Fibroblast of skin of scalp (primary cell): ENCODE data around the gene CCDC106.

Source experiments
- DNase-seq: peaks from one replicate; pipeline ENCODE4 v3.0.0-alpha.2; 2013

The CCDC106 gene

DNA sequence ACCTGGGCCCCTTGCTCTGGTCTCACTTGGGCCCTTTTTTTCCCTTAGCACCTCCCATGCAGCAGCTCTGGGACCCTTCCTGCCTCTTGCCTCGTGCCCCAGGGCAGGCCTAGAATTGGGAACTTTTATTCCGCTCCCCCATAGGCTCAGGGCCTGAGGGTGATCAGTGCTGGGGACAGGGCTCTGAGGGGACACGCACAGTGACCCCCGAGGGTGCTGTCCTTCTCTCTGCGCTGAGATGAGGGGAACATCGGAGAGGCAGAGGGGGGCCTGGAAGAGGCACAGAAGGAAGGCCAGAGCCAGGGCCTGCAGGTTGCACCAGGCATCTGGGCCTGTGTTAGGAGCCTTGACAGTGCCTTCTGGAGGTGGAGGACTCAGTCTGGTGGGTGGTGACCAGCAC lies 37.8 kb downstream of the CCDC106 start:
- DNase-seq, result no peak

DNA sequence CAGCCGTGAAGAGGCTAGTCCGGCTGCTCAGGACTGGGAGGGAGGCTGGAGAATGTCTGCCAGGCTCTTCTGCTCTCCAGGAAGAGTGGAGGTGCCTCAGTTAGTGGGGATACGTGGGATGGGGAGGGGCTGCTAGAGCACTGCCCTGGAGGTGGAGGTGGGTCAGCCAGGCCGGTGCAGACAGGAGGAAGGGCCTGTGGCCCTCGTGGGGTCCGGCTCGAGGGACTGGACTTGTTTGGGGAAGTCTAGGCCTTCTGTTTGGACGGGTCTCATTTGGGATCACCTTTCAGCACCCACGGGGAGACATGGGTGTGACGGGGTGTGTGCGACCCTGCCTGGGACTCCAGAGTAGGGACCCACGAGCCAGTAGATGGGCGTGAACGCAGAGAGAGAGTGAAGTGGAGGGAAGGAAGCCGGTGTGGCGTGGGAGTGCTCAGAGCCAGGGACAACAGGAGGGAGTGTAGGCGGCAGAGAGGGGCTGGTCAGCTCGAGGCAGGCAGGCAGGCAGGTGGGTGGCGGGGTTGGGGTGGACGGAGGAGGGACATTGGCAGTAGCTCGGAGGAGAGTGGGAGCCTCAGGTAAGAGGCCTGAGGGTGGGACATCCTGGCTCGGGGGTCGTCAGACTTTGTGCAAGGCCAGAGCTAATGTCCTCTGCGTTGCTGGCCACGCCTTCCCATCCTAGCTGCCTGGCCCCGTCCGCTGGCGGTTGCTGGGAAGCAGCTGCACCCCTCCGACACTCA lies 38.5 kb downstream of the CCDC106 start:
- no peak for DNase-seq

DNA sequence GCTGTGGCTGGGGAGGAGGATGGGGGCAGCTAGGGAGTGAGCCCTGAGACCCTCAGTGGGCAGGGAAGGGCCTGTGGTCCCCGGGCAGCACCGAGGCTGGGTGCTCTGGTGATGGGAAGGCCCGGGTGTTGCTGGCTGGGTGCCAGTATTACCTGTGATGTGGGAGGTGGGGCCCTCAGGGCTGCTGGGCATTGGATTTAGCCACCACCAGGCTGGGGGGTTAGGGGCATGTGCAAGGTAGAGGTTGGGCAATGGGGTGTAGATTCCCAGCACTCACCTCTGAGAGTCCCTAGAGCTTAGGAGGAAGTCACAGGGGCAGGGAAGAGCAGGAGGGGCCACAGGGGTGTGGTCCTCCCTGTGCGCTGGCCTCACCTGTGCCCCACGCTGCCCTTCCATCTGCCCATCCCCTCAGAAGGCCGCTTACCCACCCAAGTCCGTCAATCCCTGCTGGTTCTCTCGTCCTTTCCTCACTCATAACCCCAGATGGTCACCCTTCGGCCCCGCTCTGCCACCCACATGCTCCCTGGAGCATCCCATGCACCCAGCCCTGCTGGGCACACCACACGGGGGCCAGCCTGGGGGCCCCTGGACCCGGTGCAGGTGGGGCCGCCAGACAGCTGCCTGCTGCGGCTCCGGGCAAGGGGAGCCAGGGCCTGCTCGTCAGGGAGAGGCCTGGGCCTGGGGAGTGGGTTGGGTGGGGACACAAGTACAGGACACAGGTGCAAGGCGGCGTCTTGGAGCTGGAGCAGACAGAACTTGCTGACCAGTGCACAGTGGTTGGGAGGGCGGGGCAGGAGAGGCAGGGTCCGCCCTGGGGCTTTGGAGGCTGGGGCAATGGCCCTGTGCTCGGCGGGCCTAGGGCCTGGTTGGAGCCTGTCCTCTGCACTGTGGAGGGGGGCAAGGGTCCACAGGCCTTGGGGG lies 39.5 kb downstream of the CCDC106 start:
- DNase-seq, result no peak

DNA sequence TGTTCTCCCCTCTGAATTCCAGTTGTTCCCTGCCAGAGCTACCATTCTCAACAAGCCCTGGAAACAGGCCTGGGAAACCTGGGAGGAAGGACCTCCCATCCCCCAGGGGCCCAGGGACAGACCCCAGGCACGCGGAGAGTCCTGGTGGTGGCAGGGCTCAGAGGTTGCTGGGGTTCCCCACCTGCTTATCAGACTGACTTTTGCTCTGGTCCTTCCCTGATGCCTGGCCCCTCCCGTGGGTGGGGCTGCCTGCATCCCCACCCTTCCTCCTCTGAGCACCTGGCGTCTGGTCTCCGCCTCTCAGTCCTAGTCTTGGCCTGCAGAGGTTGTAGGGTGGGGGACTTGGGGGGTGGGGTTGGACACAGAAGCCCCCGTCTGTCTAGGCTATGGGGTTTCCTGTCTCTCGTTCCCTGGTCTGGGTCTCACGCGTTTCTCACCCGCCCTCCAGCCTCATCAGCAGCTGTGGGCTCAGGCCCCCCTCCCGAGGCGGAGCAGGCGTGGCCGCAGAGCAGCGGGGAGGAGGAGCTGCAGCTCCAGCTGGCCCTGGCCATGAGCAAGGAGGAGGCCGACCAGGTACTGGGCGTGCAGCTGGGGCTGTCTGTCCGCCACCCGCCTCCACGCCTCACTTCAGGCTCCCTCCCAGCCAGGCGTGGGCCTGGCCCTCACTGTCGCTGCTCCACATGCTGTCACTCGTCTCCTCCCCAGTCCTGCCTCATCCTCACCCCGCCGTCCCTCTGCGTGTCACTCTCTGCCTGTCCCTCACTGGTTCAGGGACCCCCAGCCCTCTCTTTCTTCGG lies 40.6 kb downstream of the CCDC106 start:
- DNase-seq, result no peak

DNA sequence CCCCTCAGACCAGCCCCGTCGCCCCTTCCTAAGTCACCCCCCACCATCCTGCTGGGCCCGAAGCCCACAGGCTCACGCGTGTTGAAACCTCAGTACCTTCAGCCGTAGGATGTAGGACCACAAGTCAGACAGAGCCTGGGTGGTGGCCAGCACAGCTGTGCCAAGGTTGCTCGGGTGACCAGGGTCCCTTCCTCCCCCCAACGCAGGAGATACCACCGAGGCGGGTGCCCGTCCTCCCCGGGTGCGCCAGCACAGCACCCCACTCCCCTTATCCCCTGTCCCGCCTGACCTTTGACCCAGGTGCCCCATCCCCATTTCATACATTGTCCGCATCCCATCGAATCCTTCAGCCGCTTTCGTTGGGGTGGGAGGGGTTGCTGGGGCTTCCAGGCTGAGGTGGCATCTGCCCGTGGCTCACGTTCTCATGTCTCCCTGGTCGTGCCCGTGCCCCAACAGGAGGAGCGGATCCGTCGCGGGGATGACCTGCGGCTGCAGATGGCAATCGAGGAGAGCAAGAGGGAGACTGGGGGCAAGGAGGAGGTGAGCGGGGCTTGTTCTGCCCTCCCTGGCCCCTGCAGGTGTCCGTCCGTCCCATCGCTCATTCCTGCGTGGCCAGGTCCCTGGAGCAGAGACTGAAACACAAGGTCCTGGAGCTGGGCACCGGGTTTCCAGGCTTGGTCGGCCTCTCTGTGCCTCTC lies 41.5 kb downstream of the CCDC106 start:
- no peak for DNase-seq

DNA sequence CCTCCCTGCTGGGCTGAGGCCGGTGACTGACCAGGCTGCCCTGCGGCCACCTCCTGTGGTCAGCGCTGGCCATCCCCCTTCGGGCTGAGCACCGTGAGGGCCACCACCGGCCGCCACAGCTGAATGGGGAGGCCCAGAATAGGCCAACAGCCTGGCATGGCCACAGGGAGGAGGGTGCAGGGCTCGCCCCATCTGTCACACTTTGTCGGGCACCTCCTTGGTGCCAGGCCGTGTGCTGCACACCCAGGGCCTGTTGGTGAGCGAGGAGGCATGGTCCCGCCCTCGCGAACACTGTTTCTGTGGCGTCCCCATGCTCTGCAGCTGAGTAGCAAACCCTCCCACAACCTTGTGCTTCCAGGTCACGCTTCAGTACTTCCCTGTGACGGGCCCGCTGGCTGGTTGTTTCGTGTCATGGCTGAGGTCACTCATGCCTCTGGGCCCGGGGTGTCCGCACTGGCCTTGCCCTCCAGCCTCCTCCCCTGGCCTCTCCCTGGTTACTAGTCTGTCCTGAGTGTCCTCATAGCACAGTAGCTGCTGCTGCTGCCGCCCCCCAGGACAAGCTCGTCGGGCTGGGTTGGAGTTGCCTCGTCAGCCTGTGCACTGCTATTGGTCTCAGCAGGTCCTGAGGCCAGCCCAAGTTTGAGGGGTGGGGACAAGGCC lies 42.2 kb downstream of the CCDC106 start:
- DNase-seq, result no peak

DNA sequence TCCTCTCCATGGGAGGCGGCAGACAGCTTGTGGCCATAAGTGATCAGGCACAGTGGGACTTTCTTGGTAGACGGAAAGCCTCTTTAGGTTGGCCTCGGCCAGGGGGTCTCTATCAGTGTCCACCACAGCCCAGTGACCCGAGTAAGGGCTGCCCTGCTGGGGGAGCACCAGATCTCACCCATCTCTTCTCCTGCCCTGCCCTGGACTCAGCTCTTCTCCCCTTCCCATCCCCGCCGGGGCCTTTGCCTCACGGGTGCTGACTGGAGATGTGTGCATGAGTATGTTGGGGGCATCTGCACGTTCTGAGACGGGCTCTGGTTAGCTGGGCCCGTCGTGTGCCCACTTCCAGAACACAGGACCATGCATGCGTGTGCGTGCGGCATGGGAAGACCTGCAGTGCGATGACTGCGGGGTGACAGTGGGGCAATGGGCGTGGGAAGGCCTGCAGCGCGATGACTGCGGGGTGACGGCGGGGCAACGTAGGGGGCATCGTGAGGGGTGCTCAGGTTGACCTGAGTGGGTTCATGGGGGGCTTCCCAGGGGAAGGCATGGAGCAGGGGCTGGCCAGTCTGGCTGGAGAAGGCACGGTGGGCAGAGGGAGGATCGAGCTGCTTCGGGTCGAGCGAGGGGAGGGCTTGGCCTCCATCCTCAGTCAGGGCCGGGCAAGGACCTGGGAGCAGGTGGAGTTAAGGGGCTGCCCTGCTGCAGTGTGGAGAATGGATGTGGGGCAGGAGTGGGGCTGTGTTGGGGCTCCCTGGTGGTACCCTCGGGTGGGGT lies 42.9 kb downstream of the CCDC106 start:
- DNase-seq, result no peak

DNA sequence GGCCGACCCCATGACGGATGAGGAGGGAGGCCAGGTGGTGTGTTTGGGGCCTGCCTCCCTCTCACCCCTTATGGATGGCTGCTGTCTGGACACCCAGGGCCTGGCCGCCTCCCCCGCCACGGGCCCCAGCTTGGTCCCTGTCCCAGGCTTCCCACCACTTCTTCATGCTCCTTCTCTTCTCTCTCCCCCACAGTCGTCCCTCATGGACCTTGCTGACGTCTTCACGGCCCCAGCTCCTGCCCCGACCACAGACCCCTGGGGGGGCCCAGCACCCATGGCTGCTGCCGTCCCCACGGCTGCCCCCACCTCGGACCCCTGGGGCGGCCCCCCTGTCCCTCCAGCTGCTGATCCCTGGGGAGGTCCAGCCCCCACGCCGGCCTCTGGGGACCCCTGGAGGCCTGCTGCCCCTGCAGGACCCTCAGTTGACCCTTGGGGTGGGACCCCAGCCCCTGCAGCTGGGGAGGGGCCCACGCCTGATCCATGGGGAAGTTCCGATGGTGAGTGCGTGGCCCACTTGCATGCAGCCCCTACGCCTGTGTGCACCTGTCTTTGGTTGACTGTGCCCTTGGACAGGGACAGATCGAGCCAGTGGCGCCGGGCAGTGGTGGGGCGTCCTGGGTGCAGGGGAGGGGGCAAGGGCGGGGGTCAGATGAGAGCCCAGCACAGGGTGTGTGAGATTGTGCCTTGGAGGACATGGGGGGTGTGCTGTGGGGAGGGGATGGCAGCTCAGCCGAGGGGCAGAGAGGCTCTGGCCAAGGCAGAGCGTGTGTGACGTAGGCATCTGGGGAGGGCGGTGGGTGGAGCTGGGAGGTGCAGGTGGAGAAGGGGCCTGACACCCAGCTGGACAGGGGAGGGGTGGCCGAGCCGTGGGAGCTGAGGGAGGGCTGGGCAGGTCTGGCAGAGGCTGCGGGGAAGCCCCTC lies 43.8 kb downstream of the CCDC106 start:
- no peak for DNase-seq

DNA sequence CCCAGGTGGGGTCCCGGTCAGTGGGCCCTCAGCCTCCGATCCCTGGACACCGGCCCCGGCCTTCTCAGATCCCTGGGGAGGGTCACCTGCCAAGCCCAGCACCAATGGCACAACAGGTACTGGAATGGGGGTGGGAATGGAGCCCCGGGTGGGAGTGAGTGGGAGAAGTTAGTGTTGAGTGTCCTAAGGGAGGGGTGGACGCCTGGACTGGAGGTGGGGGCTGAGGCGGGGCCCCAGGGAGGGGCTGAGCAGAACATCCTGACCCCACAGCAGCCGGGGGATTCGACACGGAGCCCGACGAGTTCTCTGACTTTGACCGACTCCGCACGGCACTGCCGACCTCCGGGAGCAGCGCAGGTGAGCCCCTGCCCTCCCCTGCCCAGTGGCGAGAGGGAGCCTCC lies 44.7 kb downstream of the CCDC106 start:
- no peak for DNase-seq

DNA sequence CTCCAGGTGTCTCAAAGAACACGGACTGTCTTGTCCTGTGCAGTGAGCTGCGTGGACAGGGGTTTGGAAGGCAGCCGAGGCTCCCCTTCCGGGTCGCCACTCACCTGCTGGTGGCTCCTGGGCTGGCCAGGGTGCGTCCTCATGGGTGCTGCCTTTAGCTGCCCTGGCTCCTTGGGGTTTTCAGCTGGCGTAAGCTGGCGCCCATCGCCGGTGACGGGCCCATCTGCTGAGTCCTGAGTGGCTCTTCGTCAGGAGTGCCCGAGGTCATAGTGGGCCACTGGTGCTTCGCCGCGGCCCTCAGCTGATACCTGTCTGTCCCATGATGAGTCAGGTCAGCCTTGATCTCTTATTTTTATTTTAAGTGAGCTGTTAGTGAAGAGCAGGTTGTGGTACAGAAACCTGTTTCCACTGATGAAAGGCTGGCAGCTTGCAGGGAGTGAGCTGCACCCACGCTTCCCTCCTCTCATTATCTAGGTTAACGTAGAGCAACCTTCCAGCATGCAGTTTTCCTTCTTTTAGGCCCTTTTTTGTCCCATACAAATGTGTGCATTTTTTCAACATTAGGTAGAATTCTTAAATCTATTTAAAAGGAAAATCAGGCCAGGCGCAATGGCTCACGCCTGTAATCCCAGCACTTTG lies 45.4 kb downstream of the CCDC106 start:
- no peak for DNase-seq

DNA sequence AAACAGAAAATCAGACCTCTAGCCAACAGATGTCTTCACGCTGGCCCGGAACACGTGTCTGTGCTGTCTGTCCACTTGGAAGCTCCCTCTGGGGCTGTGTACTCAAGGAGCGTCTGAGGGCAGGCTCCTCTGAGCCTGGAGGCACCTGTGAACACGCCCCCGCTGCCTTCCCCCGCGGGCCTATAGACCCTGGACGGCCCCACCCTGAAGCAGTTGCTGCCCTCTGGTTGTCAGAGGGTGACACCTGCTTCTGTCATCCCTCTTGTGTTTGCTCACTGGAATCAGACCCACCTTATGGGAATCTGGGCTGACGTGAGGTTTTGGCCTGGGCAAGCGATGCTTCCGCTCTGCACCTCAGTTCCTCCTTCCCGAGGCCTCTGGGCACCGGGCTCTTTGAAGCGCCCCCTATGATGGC lies 46.2 kb downstream of the CCDC106 start:
- DNase-seq, result no peak

DNA sequence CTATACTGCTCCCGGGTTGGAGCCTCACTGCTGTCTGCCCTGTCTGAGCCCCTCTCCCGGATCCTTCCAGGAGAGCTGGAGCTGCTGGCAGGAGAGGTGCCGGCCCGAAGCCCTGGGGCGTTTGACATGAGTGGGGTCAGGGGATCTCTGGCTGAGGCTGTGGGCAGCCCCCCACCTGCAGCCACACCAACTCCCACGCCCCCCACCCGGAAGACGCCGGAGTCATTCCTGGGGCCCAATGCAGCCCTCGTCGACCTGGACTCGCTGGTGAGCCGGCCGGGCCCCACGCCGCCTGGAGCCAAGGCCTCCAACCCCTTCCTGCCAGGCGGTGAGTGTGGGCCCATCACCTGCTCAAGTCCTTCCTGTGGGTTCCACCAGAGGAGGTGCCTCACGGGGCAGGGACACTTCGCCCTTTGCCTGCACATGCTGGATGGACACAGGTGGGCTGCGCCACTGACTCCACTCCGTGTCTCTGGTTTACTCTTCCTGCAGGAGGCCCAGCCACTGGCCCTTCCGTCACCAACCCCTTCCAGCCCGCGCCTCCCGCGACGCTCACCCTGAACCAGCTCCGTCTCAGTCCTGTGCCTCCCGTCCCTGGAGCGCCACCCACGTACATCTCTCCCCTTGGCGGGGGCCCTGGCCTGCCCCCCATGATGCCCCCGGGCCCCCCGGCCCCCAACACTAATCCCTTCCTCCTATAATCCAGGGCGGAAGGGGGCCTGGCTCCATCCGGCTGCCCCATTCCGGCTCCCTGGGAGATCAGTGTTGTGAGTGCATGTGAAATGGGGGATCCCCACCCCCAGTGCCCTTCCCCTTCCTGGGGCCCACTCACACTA lies 46.9 kb downstream of the CCDC106 start:
- DNase-seq, result no peak

DNA sequence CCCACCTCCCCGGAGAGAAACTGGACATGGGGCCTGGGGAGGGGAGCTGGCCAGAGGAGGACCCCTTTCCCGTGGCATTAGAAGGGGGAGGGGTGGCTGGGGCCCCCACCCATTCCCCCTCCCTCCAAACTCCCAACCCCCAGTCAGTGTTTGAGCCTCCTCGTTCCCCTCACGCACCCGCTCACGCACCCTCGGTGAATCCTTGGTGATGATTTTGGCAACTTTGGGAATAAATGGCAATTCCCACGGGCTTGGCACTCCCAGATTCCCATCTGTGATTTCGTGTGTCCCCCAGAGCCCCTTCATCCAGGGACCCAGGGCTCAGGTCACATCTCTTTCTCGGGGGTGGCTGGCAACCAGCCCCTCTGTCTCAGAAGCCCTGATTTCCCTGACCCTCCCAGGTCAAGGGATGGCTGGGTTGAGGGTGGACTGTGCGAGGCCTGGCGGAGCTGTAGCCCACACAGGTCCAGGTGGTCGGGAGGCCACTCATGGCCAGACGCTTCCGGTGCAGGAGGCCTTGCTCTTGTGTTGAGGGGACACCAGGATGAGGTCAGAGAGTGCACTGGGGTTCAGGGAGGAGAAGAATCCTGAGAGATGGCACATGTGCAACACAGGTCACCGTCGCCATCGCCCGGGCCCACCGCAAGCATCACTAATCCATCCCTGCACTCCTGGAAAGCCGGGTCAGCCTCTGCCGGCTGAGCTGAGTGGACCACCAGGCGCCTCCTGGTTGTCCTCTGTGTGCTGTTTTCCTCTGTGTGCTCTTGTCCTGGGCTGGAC lies 47.7 kb downstream of the CCDC106 start:
- DNase-seq, result no peak

DNA sequence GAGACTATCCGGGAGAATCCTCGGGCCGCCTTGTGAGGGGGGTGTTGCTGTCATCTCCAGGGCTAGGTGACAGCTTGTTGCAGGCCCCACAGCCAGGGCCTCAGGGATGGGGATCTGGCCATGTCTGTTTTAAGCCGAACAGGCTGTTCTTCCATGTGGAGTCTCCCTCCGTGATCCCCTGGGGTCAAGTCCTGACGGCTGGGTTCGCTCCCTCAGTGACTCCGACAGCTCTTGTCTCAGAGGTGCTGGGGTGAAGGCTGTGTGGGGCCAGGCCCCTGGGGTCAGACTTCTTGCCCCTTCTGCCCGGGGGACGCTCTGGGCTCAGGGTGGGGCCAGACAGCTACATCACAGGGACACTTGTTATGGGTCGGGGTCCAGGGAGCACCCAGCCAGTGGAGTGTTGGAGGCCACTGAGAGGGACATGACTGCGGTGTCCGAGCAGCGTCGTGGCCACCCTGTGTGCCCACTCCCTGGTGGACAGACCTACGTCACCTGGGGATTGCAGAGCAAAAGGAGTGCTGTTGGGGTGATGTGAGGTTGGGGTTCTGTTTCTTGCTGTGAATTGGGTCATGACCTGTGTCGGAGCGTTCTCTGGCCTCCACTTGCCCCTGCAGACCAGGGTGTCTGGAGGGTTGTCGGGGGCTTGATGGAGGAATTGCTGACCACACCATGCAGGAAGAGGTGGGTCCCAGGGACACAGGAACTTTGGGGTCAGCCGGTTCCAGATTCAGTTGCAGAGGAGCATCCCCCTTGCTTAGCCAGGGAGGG lies 48.5 kb downstream of the CCDC106 start:
- no peak for DNase-seq

DNA sequence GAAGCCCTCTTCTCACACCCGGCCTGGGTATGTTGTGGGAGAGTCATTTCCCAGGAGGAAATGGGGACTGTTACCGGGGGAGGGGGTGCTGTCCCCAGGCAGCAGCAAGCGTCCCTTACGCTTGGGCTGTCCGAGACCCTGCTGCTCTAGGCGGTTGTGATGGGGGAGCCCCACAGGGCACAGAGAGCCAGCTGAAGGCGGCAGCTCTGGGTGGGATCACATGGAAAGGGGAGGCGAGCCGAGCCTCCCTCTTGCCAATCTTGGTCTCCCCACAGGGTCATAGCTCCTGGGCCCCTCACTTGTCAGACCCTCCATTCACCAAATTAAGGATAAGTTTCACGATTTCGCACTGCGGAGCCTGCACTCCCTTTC lies 49.0 kb downstream of the CCDC106 start:
- no peak for DNase-seq

DNA sequence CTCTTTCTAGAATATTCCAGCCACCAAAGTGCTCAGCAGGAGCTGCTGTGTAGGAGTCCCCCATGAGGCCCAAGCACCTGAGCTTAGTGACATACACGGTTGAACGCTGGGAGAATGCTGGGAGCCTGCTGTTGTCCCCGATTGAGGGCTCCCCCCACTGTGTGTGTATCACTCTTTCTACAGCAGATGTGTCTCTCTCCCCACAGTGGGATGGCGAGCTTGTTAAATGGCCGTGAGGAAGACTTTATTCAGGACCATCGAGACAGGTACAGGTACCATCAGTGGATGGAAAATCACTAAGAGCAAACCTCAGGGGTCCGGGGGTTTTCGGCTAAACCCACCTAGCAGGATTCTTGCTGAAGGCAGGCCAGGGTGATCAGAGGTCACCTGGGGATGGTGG lies 49.7 kb downstream of the CCDC106 start:
- DNase-seq, result no peak

DNA sequence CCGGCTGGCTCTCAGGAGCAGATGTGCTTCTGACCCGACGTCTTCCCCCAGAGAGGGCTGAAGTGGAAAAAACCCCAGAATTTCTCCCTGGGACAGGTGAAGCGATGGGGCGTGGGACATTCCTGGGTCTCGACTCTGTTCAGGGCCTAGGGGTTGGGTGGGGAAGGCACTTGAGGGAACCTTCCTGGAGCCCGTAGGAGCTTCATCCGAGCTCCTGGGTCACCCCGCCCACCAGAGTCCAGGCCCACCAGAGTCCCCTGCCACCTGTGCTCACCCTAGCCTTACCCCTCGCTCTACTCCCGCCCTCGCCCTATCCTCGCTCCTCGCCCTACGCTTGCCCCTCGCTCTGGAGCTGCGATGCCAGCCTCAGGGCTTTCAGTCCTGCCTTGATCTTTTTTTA lies 50.2 kb downstream of the CCDC106 start:
- no peak for DNase-seq
